Measurements from ENCODE around the gene PPP1R27.

DNA sequence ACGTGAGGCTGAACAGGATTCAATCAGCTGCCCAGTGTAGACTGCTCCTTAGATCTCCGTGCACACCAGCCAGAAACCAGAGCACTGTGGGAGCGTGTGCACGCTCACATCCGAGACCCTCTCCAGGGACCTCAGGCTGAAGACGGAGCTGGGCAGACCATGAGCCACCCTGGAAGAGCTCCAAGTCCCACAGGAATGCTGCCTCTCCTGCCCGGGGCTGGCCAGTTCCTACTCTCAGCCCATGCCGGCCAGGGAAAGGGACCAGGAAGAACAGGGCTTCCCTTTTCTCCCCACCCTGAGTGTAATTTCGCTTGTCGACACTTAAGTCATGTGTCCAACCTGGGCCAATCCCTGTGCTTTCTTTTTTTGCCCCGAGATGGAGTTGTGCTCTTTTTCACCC is 49.7 kb upstream of the PPP1R27 start:
- TF ChIP-seq POLR2A (IDR thresholded peaks at IDR 0.05; ENCODE audit: low read length) (no peak), GATA1 (IDR thresholded peaks at IDR 0.05; ENCODE audit: low read depth, low read length) (no peak)
